GM19438 (cell line): ENCODE measurements around the gene WASF1.
"Not testable (repeated sequence)": the region's sequence is repeated elsewhere in the genome, so short reads cannot be mapped to it uniquely, and the experiment has no call there.

Experiments
- ATAC-seq: cut with Tn5 transposase; IDR thresholded peaks from one replicate; pipeline ENCODE4 v1.9.1; 2021; ENCODE audit warnings: low read depth; ENCODE audit not compliant: unreplicated experiment

Gene WASF1

DNA sequence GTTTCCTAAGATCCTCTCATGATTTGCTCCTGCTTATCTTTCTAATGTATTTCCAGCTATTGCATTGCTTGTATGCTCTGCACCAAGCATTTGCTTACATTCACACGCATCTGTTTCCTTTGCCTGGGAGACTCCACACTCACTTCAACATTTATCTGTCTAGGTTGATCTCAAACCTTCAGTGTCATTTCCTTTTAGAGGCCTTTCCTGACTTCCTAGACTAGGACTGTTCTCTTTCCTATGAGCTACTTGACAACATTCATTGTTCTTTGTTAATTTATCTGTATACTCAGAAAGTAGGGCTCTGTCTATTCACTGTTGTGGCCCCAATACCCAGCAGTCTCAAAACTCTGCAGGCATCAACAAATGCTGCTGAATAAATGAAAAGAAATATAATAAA is 84.4 kb downstream of the WASF1 start:
- no peak for ATAC-seq

DNA sequence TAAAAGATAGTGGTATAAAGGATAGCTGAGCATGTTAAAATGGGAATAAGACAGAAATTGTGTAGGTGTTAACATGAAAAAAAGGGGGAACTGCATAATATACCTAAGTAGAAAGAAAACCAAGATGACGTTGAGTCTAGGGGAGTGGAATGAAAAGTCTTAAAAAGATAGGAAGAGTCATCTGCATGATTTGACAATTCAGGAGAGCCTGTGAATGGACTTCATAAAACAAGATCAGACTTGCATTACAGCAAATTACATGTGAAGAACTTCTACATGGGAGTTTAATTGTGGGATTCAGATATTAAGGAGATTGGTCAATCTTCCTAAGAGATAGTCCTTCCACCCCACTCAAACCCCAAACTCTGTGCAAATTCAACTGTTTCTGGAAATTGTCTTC is 85.5 kb downstream of the WASF1 start:
- ATAC-seq = no peak

DNA sequence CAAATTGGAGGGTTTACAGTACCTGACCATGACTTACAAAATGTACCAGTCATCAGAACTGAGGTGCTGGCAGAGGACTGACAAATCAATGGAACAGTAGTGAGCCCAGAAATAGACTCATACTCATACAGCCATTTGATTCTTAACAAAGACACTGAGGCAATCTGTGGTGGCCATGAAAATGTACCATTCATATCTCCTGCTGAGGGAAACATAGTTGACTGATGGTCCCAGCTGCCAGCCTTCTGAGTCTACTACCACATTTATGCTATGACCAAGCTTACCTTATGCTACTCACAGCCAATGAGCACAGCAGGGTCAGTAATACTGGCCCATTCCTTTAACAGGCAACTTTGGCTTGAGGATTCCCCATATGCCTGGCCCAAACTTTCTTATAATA is 88.6 kb downstream of the WASF1 start:
- ATAC-seq = no peak

DNA sequence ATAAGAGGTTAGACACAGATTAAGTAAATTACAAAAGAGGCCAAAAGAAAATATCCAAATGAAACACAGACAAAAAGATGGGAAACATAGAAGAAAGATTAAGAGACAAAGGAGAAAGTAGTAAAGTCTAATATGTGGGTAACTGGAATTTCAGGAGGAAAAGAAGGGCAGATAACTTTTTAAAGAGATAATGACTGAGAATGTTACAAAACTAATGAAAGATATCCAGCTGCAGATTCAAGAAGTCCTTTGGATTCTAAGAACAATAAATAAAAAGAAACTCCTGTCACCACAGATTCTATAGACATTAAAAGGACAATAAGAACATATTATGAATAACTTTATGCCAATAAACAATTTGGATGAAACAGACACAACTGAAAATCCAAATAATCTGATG is 90.1 kb downstream of the WASF1 start:
- ATAC-seq = no peak

DNA sequence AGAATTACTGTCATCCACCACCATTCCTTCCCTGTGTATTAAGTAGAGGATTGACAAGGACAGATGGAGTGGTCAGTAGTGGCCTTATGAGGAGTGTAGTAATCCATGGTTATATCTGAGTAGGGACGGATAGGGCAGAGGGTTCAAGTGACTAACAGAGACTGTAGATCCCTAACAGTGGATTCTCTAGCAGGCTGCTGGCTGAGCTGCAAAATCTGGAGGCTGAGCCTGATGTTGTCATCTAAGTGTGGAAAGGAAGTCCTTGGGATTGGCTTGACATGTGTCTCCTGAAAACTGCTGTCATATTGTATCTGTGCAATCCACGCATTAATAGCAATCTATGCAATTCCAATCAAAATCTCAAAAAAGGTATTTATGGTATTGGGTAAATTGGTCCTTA is 94.2 kb downstream of the WASF1 start:
- ATAC-seq = no peak

DNA sequence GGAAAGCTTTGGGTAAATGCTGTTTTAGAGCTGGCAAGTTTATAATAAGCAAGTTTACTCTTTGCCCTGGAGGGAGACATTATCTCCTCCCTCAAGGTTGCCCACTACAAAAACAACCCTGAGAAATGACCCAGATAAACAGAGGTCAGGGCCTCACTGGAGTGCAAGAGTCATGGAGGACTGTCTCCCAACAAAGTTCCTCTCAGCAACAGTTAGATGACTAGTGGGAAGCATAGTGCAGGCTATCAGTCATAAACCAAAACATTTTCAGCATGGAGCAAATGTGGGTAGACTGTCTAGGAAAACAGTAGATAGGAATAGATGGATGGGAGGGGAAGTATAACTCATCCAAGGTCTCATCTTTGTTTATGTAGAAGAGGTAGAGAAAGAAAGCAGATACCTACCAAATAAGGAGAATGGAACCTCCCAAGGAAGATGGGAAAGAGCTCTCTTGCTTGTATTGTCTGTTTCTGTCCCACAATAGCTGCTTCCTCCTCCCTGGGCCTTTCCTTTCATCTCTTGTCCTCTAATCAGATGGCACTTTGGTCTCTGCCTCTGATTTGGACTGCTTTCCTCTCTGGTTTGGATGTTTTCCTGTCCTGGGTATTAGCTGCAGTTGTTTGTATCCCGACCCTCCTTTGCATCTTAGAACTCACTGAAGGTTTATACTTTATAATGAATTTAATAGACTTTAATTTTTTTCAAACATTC is 95.4 kb downstream of the WASF1 start:
- no peak for ATAC-seq

DNA sequence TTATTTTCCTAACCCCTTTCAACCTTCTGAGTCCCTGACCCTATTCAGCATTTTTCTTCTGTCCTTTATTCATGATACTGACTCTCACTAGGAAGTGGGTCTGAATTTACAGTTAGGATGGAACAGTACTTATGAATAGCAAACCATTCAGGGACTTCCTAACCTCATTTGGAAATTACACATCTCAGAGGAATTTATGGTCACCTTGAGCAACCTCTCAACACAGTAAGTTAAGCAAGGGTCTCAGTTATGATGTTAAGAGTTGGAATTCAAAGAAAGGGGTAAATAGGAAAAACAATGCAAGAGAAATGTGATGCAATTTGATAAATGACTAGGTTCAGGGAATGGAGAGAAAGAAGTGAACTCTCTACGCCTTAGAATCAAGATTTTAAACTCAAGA is 104.1 kb downstream of the WASF1 start:
- no peak for ATAC-seq

DNA sequence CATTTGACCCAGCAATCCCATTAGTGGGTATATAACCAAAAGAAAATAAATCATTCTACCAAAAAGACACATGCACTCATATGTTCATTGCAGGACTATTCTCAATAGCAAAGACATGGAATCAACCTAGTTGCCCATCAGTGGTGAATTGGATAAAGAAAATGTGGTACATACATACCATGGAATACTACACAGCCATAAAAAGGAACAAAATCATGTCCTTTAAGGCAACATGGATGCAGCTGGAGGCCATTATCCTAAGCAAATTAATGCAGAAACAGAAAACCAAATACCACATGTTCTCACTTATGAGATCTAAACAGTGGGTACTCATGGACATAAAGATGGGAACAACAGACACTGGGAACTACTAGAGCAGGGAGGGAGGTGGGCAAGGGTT is 106.0 kb downstream of the WASF1 start:
- ATAC-seq = not testable (repeated sequence)

DNA sequence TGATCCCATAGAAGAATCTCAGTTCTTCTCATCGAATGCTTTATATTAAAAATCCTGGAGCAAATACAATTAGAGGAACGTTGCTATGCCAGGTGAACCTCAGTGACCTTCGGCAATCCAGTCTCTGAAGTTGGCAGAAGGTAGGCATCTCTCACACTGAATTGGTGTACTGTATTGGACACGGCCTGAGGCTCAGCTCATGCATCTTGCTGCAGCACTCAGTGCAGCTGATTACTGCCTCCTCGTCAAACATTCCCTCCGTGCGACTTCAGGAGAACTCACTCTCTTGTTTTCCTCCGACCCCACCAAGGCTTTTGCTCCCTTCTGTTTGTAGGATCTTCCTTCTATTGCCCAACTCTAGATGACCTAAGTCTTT is 110.9 kb downstream of the WASF1 start:
- ATAC-seq = no peak

DNA sequence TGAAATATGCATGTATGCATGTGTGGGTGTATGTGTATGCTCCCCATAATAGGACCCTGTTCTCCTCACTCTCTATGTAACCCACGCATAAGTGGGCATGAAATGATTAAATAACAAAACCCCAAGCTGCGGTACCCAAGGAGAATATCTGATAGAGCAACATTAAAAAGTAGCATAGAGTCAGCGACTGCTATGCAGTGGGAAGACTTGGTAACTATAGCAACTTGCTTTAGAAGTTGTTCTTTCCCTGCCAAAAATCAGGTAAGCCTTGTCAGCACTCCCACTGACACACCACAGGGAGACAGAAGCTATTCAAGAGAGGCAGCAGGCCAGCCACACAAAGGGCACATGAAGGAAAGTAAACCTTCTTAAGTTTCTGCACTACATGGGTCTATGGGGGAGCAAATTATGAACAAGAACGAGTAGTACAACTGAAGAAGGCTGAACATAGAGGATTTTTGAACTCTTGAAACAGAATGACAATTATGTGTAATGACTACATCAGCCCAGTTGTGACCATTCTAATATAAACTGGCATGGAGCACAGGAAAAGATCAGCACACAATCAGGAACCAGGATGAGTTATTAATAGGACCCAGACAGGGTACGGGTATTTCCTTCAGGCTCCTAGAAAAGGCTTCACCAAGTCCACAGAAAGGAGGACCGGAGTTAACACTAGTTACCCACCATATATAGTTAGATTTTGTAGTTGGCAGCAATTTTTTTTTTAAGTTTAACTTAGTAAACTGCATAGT is 111.5 kb downstream of the WASF1 start:
- no peak for ATAC-seq

DNA sequence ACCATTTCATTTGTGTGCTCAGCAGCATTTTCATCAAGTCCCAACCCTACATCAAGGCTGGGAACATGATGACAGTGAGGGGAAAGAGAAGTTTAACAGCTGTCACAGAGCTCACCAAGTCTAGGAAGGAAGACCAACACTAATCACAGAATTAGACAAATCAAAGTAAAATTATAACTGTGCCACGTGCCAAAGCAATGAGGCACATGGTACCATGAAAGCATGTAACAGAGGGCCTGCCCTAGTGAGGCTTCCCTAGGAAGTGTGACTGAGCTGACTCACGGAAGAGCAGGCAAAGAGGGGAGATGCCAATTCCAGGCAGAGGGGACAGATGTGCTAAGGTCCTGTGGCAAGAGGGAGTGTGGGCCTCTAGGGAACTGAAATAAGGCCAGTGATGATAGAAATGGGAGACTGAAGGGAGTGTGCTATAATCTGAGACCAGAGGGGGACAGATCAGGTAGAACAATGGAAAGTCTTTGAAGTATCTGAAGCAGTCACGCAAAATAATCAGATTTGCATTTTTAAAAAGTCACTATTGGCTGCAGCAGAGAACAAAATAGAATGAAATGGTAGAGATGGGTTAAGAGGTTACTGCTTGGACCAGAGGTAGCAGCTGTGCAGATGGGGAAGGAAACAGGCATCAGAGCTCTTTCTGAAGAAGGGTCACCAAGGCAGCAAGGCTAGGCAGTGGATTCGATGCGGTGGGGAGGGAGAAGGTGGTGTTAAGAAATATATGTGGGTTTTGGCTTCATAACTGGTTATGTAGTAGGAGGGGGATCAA is 114.5 kb downstream of the WASF1 start:
- ATAC-seq = no peak

DNA sequence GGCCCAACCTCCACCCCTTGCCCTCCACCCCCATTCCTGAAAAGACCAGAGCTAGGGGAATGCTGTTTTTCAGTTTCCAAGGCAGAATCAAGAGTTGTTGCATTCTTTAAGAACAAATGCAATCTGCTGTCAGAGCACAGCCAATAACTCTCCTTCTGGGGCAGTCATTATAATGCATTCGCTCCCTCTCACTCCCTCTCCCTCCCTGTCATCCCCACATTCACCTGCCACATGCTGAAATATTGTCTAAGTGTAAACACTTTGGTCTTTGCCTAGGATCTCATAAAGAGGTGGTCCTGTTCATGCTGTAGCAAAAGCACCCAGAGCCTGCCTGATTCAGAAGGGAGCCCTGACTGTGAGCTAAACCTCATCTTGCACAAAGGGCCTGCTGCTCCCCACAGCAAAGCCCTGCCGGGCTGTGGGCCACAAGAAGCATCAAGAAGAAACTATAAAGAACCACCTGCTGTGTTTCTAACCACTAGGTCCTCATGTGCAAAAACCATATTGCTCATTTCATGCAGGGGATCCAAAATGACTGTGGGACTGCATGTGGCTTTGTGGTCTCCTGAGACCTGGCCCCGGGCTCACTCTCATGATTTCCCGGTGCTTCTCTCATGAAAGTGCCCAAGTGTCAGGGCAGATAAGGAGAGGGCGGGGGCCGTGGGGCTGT is 115.7 kb downstream of the WASF1 start:
- ATAC-seq = no peak

DNA sequence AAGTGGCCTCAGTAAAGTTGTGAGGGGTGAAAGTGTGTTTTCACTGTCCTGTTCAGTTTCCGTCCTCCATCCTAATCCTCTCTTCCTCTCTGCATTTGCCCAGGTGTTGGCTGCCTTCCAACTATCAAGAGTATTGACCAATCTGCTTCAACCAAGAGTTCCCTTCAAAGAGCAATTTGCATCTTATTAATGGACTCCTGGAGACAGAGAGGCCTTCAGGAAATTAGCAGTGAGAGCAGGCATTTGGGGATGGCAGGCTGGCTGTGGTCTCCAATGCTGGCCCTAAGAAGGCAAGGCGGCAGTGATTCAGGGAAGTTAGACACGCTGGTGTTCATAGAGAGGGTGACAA is 124.1 kb downstream of the WASF1 start:
- no peak for ATAC-seq

DNA sequence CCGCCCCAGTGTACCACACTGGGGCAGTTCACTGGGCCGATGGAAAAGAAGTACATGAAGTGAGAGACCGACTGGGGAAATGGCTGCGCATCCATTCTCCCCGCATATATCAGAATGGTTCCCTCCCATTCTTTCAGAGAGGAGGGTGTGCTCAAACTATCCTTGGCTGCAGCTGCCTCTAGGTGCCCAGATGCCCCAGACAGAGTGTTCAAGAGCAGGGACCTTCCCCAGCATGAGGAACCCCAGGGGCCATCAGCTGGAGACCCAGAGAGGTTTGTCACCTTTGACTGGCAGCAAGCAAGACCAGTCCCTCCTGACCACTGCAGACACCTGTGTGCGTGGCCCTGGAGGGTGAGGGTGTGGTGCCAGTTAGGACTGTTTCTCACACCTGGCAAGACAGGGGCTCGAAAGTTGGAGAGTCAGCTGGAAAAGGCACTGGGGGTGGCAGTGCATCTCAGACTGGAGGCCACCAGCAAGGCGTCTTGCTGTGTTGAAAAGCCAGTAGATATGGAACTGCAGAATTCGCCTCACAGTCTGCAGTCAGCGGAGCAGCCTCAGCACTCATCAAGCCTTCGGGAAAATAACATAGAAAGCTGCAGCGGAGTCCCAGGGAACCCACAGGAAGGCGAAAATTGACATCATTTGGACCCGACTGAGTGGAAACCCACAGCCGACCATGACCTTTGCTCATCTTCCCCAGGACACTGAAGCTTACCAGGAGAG is 124.6 kb downstream of the WASF1 start:
- no peak for ATAC-seq

DNA sequence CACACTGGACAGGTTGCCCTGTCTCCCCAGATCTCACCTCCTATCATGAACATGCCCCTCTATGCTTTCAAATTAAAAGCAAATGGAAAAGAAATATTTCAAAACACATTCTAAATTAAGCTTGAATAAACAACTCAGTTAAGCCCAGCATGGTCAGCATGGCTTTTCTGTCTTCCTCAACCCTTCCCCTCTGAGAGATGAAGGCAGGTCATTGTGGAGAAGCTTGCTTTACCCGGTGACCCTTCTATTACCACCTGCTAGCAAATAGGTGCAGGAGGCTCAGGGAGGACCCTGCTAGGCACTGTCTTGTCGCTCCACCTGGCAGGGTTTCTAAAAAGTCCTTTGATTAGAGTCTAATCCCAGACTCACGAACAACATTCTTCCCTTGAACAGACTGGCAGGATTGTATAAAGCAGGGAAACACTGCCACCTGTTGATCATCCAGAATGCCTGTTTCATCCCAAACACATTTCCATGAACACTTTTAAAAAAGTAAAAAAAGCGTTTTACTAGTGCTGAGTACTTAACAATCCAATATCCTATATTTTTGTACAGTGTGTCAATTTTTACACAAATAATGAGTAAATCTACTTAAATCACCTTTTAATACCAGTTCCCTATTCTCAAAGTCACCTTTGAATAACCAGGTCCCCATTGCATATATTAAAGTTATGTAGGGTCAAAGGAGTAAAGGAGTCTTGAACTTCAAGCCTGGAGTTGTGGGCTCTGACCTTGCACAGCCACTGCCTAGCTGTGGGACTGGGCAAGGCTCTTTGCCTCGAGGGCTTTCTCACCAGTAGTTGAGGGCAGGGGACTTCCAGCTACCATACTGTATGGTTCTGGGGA is 125.9 kb downstream of the WASF1 start:
- ATAC-seq = no peak

DNA sequence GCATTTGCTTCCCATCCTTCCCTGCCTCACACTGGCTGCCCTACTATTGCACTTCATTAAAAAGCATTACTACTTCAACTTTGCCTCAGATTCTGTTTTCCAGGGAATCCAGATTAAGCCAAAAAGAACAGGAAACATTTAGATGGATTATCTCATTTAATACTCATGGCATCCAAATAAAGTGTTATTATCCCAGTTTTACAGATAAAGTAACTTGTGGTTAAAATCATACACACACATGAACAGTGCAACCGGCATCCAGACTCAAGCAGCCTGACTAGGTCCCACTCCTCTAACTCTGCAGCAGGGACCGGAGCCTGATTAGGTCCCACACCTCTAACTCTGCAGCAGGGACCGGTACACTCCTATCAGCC is 129.0 kb downstream of the WASF1 start:
- ATAC-seq = no peak
